ENCODE results near the gene IL26.
"Not testable (repeated sequence)": the region's sequence is repeated elsewhere in the genome, so short reads cannot be mapped to it uniquely, and the experiment has no call there.

The IL26 gene

DNA sequence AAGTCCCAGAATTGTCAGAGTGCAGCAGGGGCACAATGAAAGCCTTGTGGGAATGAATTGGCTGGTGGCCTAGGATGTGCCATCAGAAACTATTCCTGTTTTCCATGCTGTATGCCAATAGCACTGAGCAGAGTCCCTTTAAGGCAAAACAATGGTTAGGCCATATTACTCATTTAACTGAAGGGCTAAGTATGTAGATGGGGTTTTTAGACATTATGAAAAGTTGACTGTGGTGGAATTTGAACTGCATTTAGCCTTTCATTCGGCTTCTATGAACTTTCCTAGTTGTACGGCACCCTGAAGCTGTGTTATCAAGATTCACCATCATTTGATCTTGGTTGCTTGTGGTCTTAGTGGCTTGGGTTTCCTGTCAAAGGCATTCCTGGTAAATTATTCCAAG lies 24.8 kb downstream of the IL26 start:
- DNase-seq (ENCODE audit: low read depth in 2 of 2, low spot score in 1 of 2) = no peak

DNA sequence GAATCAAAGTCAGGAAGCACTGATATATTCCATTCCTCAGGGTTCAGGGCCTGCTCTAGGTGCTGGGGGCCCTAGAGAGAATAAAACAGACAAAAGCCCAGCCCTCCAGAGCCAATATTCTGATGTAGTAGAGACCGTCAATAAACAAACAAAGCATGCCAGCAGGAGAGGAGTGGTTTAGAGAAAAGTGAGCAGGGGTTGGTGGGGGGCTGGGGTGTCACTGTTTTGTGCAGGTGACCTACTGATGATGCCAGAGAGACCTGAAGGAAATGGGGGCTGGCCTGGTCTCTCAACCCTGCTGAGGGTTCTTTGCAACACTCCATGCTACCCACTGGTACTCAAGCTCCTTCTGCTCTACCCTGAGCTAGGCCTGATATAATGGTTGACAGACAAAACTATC lies 26.5 kb downstream of the IL26 start:
- DNase-seq (ENCODE audit: low read depth in 2 of 2, low spot score in 1 of 2) = no peak

DNA sequence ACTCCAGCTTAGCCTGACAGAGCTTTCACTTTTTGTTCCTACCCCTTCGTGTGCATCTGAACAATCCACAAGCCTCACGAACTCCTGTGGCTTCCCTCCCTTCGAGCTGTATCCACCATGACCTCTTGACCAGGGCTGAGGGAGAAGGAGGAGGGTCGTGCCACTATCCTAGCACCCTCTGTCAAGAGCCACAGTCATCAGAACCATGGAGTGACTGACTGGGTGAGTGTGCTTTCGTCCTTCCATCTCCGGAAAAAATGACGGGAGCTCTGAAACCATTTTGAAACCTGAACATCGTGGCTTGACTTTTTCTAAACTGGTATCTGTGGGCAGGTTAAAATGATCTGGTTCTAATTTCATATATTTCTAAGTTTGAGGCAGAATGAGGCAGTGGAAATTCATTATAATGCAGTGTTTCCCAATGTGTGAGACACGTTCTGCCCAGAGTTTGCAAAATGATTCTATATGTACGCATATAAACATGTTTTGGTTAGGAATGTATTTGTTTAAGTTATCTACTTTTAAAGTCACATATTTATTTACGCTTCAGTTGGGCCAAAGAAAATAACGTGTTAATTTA lies 27.0 kb downstream of the IL26 start:
- no peak for DNase-seq (ENCODE audit: low read depth in 2 of 2, low spot score in 1 of 2)

DNA sequence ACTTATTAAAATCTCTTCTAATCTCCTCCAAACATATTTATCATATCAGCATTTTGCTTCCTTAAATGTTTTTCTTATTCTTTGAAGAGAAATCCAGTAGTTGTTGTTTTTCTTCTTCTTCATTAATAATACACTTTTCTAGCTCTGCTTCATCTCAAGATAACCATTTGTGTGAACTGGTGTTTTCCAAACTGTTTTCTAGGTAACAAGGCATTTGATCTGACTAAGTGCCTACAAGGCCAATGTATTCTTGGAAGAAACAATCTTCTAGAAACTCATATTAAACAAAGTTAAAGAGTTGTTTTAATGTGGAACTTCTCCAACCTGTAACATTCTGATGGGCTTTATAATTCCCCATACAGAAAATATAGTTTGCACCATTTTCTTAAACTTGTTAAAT lies 35.3 kb downstream of the IL26 start:
- no peak for DNase-seq (ENCODE audit: low read depth in 2 of 2, low spot score in 1 of 2)

DNA sequence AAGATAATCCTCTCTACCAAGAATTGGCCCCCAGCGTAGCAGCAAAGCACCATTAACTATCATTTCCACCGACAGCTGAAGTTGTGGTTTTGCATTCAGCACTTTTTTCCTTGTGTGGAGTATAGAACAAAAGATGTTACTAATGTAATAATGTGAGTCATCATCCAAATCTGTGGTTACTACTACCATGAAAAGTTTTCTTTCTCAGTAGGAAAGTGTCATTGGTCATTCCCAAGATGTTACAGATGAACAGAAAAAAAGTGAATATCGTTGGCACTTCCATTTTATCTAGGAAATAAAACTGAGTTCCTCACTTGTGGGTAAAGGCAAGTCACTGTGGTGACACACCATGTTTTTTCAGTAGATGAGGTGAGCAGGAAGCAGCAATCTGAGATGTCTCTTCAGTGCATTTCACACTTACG lies 35.8 kb downstream of the IL26 start:
- no peak for DNase-seq (ENCODE audit: low read depth in 2 of 2, low spot score in 1 of 2)

DNA sequence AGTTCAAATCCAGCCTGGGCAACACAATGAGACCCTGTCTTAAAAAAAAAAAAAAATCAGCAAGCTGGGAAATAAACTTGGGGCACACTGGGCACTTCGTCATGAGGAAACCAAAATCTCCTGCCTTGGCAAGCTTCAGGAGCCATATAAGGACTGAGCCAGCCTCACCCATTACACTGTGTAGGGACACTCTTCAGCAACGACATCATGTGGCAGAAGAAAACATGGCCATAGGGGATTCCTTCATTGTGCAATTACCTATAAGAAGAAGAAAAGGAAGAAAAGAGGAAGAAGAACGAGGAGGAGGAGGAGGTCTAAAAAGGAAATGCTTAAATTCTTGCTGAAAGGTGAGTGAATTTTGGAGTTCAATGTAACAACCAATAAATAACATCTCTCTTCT lies 40.0 kb downstream of the IL26 start:
- DNase-seq (ENCODE audit: low read depth in 2 of 2, low spot score in 1 of 2) = no peak

DNA sequence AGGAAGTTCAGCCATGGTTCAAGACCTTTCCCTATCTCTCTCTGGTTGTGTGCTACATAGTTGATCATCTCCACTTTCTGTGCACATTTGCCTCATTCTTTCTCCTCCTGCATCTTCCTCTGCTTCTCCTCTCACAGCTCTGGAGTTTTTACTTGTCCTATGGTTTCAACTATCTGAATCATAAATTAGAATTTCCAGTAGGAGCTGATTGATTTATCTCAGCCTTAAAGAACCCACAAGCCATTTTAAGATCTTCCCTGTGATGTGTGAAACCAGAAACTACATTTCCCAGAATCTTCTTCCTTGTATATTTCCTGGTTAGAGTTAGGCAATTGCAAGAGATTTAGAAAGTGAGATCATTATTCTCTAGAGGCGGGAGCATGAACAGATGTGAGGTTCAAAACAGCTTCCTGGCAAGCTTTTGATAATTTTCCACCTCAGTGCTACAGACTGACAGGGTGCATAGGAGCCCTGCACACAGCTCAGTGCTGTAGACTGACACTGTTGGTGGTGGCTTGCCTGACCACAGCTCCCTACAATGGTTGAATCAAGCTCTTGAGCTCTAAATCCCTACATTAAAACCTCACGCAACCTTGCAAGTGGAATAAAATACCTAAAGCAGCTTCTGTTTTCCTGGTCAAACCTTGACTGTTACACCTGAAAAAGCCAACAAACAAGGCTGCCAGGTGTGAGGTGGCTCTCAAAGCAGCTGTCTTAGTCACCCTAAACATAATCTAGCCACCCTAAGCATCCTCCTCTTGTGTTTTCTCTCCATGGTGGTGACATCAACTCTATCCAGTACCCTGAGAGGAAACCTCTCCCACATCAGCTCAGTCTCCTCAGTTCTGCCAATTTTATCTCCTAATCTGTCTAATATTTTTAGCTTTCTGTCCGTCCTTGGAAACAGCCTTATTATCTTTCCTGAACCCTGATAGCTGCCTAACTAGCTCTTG lies 44.5 kb downstream of the IL26 start:
- DNase-seq (ENCODE audit: low read depth in 2 of 2, low spot score in 1 of 2) = no peak

DNA sequence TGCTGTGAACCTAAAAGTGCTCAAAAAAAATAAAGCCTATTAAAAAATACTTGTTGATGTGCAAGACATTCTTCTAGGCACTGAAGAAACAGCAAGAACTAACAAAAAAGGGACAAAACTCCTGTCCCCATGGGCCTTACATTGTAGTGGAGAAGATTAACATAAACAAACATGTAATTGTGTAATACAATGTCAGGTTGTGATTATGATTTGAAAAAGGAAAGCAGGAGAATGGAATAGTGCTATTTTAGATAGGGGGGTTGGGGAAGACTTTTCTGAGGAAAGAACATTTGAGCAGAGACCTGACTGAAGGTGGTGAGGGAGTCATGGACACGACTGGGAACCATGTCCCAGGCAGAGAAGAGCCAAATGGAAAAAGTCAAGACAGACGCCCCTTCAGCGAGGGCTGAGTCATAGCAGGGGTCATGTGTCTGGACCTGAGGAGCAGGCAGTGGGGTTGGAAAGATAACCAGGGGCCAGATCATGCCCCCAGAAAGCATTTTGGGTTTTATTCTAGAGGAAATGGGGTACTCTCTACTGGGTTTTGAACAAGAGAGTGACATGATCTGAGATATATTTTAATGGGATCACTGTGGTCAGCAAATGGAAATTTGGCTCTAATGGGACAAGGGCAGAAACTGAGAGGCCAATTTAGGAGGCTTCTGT lies 46.7 kb downstream of the IL26 start:
- DNase-seq (ENCODE audit: low read depth in 2 of 2, low spot score in 1 of 2) = no peak

DNA sequence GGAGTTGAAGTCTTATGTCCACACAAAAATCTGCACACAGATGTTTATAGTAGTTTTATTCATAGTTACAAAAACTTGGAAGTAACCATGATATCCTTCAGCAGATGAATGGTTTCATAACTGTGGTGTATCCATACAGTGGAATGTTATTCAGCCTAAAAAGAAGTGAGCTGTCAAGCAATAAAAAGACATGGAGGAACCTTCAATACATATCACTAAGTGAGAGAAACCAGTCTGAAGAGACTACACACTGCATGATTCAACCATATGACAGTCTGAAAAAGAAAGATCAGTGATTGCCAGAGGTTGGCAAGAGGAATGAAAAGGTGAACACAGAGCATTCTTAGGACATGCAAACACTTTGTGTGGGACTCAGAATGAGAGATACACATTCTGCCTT lies 47.4 kb downstream of the IL26 start:
- no peak for DNase-seq (ENCODE audit: low read depth in 2 of 2, low spot score in 1 of 2)

DNA sequence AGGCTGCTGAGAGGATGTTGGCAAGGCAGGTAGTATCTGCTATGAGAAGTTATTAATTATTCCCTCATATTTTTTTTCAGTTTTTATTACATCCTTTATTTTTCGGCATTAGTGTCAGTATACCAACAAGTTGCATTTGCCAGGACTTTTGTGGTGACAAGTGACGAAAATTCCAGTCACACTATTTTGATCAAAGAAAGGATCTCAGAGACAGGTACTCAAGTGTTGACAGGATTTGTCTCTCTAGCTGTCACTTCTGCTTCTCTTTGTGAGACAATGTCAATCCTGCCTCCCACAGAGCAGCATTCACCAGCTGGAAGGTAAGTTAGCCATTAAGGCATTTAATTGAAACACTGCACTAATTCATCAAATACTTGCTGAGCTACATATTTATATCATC lies 48.0 kb downstream of the IL26 start:
- DNase-seq (ENCODE audit: low read depth in 2 of 2, low spot score in 1 of 2) = no peak

DNA sequence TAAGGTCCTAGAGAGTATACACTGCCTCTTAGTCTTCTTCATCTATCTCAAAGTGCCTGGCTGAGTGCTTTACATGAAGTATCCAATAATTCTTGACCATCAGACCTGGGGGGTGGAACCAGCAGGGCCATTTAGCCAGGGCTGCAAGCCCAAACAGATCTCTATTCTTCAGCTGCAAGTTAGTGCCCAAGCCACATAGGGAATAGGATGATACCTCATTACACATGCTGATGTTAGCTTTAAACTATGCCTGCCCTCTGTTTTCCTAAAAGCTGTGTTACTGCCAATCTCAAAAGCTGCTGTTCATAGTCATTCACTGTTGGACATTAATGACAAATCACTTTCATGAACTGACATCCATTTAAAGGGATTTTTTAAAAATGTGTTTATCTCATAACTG lies 49.4 kb downstream of the IL26 start:
- no peak for DNase-seq (ENCODE audit: low read depth in 2 of 2, low spot score in 1 of 2)

DNA sequence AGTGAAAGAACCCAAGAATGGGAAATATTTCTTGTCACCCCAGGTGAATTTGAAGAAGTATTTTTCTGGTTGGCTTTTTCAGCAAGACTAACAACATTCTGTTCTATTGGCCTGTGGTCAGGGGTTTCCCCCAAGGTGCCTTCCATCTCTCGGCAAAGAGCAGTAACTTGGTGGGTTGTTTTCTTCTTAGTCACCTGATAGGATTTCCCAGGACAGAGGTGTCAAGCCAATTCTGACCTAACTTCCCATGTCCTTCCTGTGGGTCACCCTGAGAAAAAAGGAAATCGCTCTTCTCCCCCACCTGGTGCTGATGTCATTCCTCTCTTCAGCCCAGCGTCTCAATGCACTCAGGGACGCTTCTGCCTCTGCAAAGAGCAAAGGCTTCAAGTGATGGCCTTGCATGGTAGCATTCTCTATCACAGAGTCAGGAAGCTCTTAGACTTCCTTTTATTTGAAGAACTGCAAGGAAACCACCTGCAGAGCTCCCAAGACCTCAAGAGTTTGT lies 50.0 kb downstream of the IL26 start:
- DNase-seq (ENCODE audit: low read depth in 2 of 2, low spot score in 1 of 2) = no peak

DNA sequence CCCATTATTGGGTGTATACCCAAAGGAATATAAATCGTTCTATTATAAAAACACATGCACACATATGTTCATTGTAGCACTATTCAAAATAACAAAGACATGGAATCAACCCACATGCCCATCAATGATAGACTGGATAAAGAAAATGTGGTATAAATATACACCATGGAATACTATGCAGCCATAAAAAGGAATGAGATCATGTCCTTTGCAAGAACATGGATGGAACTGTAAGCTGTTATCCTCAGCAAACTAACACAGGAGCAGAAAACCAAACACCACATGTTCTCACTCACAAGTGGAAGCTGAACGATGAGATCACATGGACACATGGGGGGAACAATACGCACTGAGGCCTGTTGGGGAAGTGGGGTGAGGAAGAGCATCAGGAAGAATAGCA lies 50.8 kb downstream of the IL26 start:
- not testable (repeated sequence) for DNase-seq (ENCODE audit: low read depth in 2 of 2, low spot score in 1 of 2)

DNA sequence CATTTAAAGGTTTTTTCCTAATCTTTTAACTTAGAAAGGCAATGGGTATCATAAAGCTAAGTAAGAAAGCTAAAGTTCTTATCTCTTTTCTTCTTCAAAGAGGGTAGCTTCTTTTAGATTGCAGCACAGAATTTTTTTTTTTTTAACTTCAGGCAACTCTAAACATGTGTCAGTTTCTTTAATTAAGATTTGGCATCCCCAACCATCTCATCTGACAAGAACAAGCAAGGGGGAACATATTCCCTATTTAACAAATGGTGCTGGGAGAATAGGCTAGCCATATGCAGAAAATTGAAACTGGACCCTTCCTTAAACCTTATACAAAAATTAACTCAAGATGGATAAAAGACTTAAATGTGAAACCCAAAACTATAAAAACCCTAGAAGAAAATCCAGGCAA lies 51.8 kb downstream of the IL26 start:
- DNase-seq (ENCODE audit: low read depth in 2 of 2, low spot score in 1 of 2) = no peak

DNA sequence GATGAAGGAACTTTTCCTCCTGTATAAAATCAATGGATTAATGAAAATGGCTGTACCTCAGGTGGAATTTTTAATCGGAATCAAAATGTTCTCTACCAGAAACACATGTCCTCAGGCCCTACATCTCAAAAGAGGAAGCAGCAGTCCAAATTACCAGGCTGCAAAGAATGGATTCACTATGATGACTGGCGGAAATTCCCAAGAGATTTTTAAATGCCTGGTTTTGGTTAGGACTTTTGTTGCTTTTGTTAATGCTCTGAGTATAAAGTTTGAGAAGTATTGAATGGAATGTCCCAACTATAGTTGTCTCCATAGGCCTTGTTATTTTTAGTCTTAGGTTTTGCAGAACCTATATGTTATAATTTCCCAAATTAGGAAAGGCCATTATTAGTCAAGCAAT lies 54.9 kb downstream of the IL26 start:
- no peak for DNase-seq (ENCODE audit: low read depth in 2 of 2, low spot score in 1 of 2)

DNA sequence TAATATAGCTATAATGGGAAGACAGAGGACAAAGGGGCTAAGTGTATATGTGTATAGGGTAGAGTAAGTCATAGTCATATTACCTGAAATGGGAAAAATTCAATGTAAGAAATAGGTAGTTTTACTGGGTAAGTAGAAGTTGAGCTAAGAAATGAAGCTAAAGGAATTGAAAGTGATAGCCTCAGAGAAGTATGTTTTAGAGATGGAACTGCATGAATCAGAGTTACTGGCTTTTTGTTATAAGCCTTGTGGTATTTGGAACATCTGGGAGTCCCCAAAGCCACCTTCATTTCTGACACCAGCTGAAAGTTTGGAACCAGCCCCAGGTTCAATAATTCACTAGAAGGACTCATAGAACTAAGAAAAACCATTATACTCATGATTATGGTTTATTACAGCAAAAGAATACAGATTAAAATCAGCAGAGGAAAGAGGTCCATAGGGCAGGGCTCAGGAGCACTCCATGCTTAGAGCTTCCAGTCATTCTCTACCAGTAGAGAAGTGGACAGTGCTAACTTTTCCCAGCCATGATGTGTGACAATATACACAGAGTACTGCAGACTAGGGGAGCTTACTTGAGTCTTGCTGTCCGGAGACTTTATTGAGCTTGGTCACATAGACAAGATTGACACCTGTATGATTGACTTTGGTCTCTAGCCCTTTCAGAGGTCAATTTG lies 56.3 kb downstream of the IL26 start:
- no peak for DNase-seq (ENCODE audit: low read depth in 2 of 2, low spot score in 1 of 2)

DNA sequence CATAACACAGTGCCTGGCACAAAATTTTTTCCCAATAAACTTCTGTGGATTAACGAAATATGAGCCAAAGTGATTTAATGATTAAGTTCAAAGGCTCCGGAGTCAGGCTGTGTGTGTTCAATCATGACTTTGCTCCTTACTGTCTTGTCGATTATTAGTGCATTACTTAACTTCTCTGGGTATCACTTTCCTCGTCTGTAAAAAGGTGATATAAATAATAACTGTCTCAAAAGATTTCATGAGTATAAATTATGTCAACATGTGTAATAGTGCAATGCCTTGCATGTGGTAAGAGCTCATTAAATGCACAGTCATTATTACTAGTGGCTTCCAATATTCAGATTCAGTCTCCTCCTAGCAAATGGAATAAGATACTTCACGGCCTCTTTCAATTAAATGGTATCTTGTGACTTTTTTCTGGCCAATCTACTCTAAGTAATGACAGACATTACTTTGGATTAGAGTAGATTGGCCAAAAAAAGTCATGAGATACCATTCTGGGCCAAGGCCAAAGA lies 59.2 kb downstream of the IL26 start:
- no peak for DNase-seq (ENCODE audit: low read depth in 2 of 2, low spot score in 1 of 2)

DNA sequence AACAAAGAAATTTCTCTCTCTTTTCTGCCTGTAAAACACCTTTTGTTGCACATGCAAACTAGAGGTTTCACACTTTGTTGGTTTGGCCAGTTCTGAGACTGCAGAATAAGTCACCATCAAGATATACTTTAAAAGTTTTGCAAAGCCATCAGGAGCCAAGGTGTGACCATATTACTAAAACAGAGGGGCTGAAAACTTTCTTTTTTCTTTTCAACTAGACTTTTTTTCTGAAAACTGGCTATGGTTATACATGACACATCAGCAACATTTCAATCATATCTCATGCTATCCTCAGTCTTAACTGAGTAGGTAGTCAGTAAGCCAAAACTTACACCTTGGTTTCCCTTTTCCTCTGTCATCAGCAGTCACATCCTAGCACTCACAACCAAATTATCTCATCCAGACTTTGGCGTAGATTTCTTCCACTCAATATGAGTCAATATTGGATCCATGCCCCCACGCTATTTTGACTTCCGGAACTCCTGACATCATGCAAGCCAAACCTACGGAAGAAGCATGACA lies 62.0 kb downstream of the IL26 start:
- no peak for DNase-seq (ENCODE audit: low read depth in 2 of 2, low spot score in 1 of 2)

DNA sequence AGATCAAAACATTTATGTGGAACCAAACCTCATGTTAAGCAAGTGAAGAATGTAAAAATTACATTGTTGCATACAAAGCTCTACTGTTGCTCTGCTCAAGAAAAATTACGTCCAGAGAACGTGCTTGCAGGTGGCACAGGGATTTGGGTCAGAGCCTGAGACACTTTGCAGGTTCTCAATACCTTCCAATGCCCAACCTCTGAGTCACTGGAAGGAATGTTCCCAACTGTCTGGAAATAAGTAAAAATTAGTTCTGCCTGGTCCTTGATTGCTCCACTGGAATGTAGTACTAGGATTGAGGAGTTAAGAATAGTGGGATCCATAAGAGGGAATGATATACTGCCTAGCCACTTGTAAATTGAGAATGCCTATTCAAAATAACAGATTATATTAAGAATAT lies 63.2 kb downstream of the IL26 start:
- no peak for DNase-seq (ENCODE audit: low read depth in 2 of 2, low spot score in 1 of 2)

DNA sequence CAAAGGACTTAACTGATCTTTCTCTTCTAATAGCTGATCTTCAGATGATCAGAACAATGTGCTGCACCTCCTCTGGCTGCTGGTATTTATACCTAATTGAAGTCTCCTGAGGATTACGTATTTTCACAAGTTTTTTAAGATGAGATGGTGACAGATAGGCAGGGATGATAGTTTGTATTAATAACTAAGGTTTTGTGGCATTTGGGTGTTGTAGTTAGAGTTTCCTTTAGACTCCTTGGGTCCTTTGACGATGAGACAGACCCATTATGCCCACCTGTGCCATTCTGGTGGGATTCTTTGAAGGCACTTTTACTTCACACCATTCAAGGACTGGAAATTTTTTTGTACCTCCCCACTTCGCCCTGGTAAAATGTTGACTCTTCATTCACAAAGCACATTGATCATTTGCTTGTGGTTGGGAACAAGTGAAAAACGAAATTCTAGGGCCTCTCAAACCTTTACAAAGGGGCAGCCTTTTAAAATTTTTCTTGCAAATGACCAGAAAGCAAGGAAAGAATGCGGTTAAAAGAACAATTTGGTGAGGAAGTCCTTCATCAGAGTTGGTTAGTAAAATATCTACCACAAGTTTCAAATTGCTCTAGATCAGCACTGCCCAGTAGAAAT lies 65.8 kb downstream of the IL26 start, which contains the start of gene IFNG:
Gene IFNG, minus strand, starts transcription at position 60 of the 624 bp plus-strand sequence. CDS start 125 bp downstream, outside the sequence.
- DNase-seq (ENCODE audit: low read depth in 2 of 2, low spot score in 1 of 2) = no peak

All from stimulated activated CD8-positive, alpha-beta memory T cell treated with anti-CD3 and anti-CD28 coated beads, Interleukin-4, amount 100 ng/mL, for 1 hour (primary cell).